GM10248 (cell line): ENCODE data around the gene SDK2.

Experiments used
- CTCF ChIA-PET: fragments of 300-600 bp; sonication (Branson Sonifier 250); formaldehyde crosslinking; extraction: SDS; loops from one replicate; lab custom pipeline; 2021; ENCODE audit warnings: antibody characterized with exemption; lab: Yijun Ruan, JAX
- POLR2A ChIA-PET: fragments of 350-650 bp; sonication (Branson Sonifier 250); formaldehyde crosslinking; extraction: SDS; loops from one replicate; lab custom pipeline; 2020; ENCODE audit warnings: antibody characterized with exemption; lab: Yijun Ruan, JAX
- DNase-seq: peaks from one replicate; pipeline ENCODE4 v3.0.0; 2012; ENCODE audit errors: extremely low spot score
- CTCF ChIP-seq: IDR thresholded peaks from 2 replicates; pipeline ENCODE4 v1.5.1; 2012; ENCODE audit warnings: mild to moderate bottlenecking, low read depth; ENCODE audit errors: extremely low read depth, missing control alignments, control extremely low read depth

The SDK2 gene

GRCh38 chr17:73349138-73349537 is 295.1 kb downstream of the SDK2 start:
- CTCF ChIA-PET = interaction anchor here (2.8 kb wide), 1 partner anchor 21 kb away, joined by 9 read pairs; no protein-coding TSS in a partner anchor
- TF ChIP-seq CTCF = no peak
- DNase-seq = no peak
- POLR2A ChIA-PET = no interaction called here

GRCh38 chr17:73348829-73349095 is 295.5 kb downstream of the SDK2 start:
- DNase-seq = no peak
- ChIA-PET CTCF (interaction anchor here (2.8 kb wide), 1 partner anchor 21 kb away, joined by 9 read pairs; no protein-coding TSS in a partner anchor), POLR2A (no interaction called here)
- TF ChIP-seq CTCF = no peak

- DNase-seq = no peak
- ChIA-PET POLR2A (no interaction called here), CTCF (interaction anchor here (1.2 to 1.6 kb wide), 3 partner anchors 38 to 621 kb away, joined by 3 read pairs; no protein-coding TSS in a partner anchor)
- no peak for TF ChIP-seq CTCF
These were observed 296.0 kb downstream of the SDK2 start for GRCh38 chr17:73348018-73348828.

GRCh38 chr17:73347351-73347750 is 296.9 kb downstream of the SDK2 start:
- ChIA-PET CTCF (interaction anchor here (1.2 to 1.6 kb wide), 3 partner anchors 37 to 620 kb away, joined by 3 read pairs; no protein-coding TSS in a partner anchor), POLR2A (no interaction called here)
- DNase-seq = no peak
- no peak for TF ChIP-seq CTCF

GRCh38 chr17:73346501-73347162 is 297.6 kb downstream of the SDK2 start:
- POLR2A ChIA-PET = no interaction called here
- no peak for TF ChIP-seq CTCF
- CTCF ChIA-PET = interaction anchor here (1.2 to 1.6 kb wide), 3 partner anchors 36 to 619 kb away, joined by 3 read pairs; no protein-coding TSS in a partner anchor
- no peak for DNase-seq

GRCh38 chr17:73343739-73344454 is 300.3 kb downstream of the SDK2 start:
- TF ChIP-seq CTCF = no peak
- no peak for DNase-seq
- ChIA-PET CTCF (interaction anchor here (1.0 to 1.7 kb wide), 3 partner anchors 26 to 787 kb away, joined by 3 to 9 read pairs (median 4); no protein-coding TSS in a partner anchor), POLR2A (no interaction called here)
